Activated naive CD8-positive, alpha-beta T cell treated with anti-CD3 and anti-CD28 coated beads, Interleukin-2, amount 10 ng/mL, durations not matched to agents 7 days and 5 days (primary cell): ENCODE measurements around the gene UCKL1. TPM values are rescaled to one million over a fixed set of nuclear protein-coding genes. Genes with fewer than 3 reads are reported as not detected.

Source experiments
- ATAC-seq: fragments of 150-1000 bp; cut with Tn5 transposase; one replicate; pipeline ENCODE4 v1.10.0; 2021; ENCODE audit warnings: low read depth, moderate library complexity
- POLR2A ChIA-PET: fragments of 350-600 bp; sonication (Branson Sonifier 250); formaldehyde crosslinking; loops from one replicate; lab custom pipeline; 2021; ENCODE audit warnings: antibody characterized with exemption; lab: Charles Lee
- DNase-seq: peaks from one replicate; pipeline ENCODE4 v3.0.0; 2021
- H3K27ac Mint-ChIP-seq: one replicate; pipeline ENCODE4 v1.8.0; 2022; ENCODE audit warnings: mild to moderate bottlenecking, mixed read lengths
- H3K27me3 Mint-ChIP-seq: one replicate; pipeline ENCODE4 v1.8.0; 2022; ENCODE audit warnings: mild to moderate bottlenecking, moderate library complexity, mixed read lengths
- H3K36me3 Mint-ChIP-seq: one replicate; pipeline ENCODE4 v1.8.0; 2021; ENCODE audit warnings: mild to moderate bottlenecking, mixed read lengths
- H3K4me1 Mint-ChIP-seq: one replicate; pipeline ENCODE4 v1.8.0; 2021; ENCODE audit warnings: mixed read lengths
- H3K4me3 Mint-ChIP-seq: one replicate; pipeline ENCODE4 v1.8.0; 2022; ENCODE audit warnings: mild to moderate bottlenecking, moderate library complexity, mixed read lengths
- H3K9me3 Mint-ChIP-seq: one replicate; pipeline ENCODE4 v1.8.0; 2021; ENCODE audit warnings: mixed read lengths
- microRNA-seq: library from miRNA; unstranded; fragments of <30 nt; microRNA quantifications from one replicate; pipeline ENCODE4 v1.2.0, GENCODE V29; 2022
- total RNA-seq, 2 experiments: library from RNA; stranded (reverse); gene quantifications; one replicate each; pipeline ENCODE4 v1.2.3, GENCODE V29; 2021

The UCKL1 gene
- total RNA-seq, 2 experiments from 2014 or later: 45.0 to 48.4 TPM

DNA sequence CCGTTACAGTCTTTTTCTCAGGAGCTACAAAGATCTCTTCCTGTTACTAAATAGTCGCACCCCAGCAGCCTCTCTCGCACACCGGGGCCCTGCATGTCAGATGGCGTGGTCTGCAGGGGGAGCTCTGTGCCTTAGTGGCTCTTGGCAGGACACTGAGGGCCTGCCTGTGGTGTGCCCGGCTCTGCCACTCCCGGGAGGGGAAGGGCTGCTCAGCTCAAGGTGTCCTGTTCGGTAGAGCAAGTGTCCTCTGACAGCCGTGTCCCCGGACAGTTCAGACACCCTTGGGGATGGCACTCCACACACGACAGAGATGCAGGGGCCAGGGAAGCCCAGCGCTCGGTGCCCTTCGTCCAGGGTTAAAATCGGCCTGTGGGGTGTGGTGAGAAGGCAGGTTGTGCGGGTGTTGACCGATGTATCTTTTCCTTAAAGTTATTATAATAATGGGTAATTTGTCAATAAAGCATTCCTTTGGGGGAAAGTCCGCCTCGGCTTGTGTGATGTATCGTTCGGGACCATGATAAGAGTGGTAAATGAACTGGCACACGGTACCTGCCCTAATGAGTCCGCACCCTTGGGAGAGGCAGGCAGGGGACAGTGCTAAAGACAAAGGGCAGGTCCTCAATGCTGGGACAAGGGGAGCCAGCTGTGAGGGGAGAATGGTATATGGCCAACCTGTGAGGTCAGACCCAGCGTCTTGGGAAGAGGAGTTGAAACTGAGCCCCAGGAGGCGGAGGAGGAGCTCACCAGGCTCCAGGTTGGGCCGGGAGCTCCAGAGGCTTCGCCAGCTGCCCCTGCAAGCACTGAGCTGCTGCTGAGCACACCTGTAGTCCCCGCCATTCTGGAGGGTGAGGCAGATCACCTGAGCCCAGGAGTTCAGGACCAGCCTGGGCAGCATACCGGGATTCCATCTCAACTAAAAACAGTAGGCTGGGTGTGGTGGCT lies 64.9 kb downstream of the UCKL1 start:
- H3K9me3 Mint-ChIP-seq: no peaks in the 10 kb centered on the region
- H3K27ac Mint-ChIP-seq: no peak overlapping the region
- POLR2A ChIA-PET: no interaction called here
- H3K27me3 Mint-ChIP-seq: no peaks in the 10 kb centered on the region
- H3K36me3 Mint-ChIP-seq: peaks cover 8% of the 10 kb centered on the region
- ATAC-seq: no peak
- H3K4me3 Mint-ChIP-seq: no peak overlapping the region
- peaks cover 9% of the 10 kb centered on the region for H3K4me1 Mint-ChIP-seq
- DNase-seq: no peak

DNA sequence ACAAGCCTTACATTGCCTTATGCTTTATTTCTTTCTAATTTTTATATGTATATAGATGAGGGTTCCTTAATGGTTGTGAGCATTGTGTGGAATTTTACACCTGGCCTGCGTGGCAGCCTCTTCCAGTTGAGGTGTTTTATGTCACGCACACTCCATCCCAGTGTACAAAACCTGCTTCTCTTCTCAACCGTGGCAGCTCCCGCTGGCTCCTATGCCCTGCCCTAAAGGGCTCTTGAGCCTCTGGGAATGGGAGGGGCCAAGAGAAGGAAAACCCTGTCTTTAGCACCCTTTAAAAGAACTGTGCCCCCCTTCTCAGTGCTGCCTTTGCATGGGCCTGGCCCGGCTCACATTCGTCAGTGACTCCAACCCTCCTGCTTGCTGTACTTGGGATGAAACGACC lies 65.6 kb downstream of the UCKL1 start:
- POLR2A ChIA-PET: no interaction called here
- ATAC-seq (no peak), DNase-seq (no peak)
- Mint-ChIP-seq H3K36me3 (peaks cover 6% of the 10 kb centered on the region), H3K9me3 (no peaks in the 10 kb centered on the region), H3K27me3 (no peaks in the 10 kb centered on the region), H3K27ac (no peak overlapping the region), H3K4me3 (no peak overlapping the region), H3K4me1 (peaks cover 6% of the 10 kb centered on the region)

DNA sequence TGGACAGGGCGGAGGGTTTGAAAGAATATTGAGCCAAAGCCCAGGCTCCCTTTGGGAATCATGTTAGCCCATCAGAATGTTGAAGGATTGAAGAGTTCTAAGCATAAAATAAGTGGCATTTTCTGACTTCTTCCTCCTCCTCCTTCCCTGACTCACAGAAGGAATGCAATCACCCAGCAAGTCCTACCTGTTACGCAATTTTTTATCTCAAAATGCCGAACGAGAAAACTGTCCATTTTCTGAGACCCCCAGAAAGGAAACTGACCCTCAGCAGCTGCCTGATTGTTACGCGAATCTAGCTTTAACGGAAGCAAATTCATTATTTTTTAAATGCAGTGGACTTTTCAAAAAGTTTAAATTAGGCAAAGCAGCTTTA lies 66.0 kb downstream of the UCKL1 start:
- no peaks in the 10 kb centered on the region for H3K9me3 Mint-ChIP-seq

More for the DNA sequence above, 66.0 kb downstream of the UCKL1 start:
- peaks cover 5% of the 10 kb centered on the region for H3K36me3 Mint-ChIP-seq
- H3K4me1 Mint-ChIP-seq: peaks cover 6% of the 10 kb centered on the region
- H3K27ac Mint-ChIP-seq: no peak overlapping the region
- POLR2A ChIA-PET: no interaction called here
- H3K4me3 Mint-ChIP-seq: no peak overlapping the region
- no peaks in the 10 kb centered on the region for H3K27me3 Mint-ChIP-seq
- ATAC-seq (no peak), DNase-seq (no peak)

Small RNAs within 50 kb of the gene (microRNA-seq; reads per million reads assigned to microRNA genes)
- gene MIR1914 (not detected), gene MIR647 (not detected), gene MIR941-1 (not detected), gene MIR941-2 (not detected), gene MIR941-3 (not detected), gene MIR941-4 (not detected), gene MIR941-5 (not detected)

Other genes starting within 250 kb of the UCKL1 start
- gene ARFRP1, start 248.4 kb downstream of the UCKL1 start, total RNA-seq: 10 to 100 TPM; 68.8 to 73.1 TPM
- 10 to 100 TPM; 43.0 to 44.5 TPM for gene ZGPAT, start 248.4 kb downstream of the UCKL1 start, total RNA-seq
- gene LIME1, start 219.8 kb downstream of the UCKL1 start, total RNA-seq: 100 to 1,000 TPM; 144 to 159 TPM
- gene SLC2A4RG, start 216.6 kb downstream of the UCKL1 start, total RNA-seq: 100 to 1,000 TPM; 128 to 134 TPM
- under 1 TPM; 0.11 to 0.25 TPM for gene ZBTB46, start 125.2 kb downstream of the UCKL1 start, total RNA-seq
- gene ABHD16B, start 94.9 kb downstream of the UCKL1 start, total RNA-seq: not detected
- 10 to 100 TPM; 37.9 to 39.5 TPM for gene TPD52L2, start 91.1 kb downstream of the UCKL1 start, total RNA-seq
- 10 to 100 TPM; 48.3 to 49.2 TPM for gene DNAJC5, start 61.3 kb downstream of the UCKL1 start, total RNA-seq
- 10 to 100 TPM; 15.4 TPM for gene ZNF512B, start 13.5 kb upstream of the UCKL1 start, total RNA-seq
- gene SAMD10, start 23.2 kb upstream of the UCKL1 start, total RNA-seq: 10 to 100 TPM; 16.2 to 18.8 TPM
- gene PRPF6, start 24.7 kb upstream of the UCKL1 start, total RNA-seq: 10 to 100 TPM; 76.7 to 78.4 TPM
- gene C20orf204, start 79.8 kb upstream of the UCKL1 start, total RNA-seq: 1 to 10 TPM; 9.7 to 9.8 TPM
- gene SOX18, start 93.2 kb upstream of the UCKL1 start, total RNA-seq: under 1 TPM; 0.30 to 0.51 TPM
- 10 to 100 TPM; 65.3 to 74.9 TPM for gene TCEA2, start 106.8 kb upstream of the UCKL1 start, total RNA-seq
- 100 to 1,000 TPM in 1 of 2 experiments, 10 to 100 TPM in 1; 95.1 to 106 TPM for gene RGS19, start 123.1 kb upstream of the UCKL1 start, total RNA-seq
- 1 to 10 TPM; 1.8 to 2.6 TPM for gene OPRL1, start 123.7 kb upstream of the UCKL1 start, total RNA-seq
- 1 to 10 TPM in 1 of 2 experiments, under 1 TPM in 1; 0.57 to 1.1 TPM for gene LKAAEAR1, start 128.0 kb upstream of the UCKL1 start, total RNA-seq
- not detected for gene NPBWR2, start 151.1 kb upstream of the UCKL1 start, total RNA-seq
- under 1 TPM in 1 of 2 experiments, not detected in 1; 0.06 TPM for gene MYT1, start 208.0 kb upstream of the UCKL1 start, total RNA-seq